WTC11 (cell line): ENCODE data around the gene ISL2. TPM values are rescaled to one million over a fixed set of nuclear protein-coding genes. Genes with fewer than 3 reads are reported as not detected.
A peak's percentile ranks its signal among the peaks of the same experiment; 100 is the strongest.

Source experiments
- ATF1 ChIP-seq: sonication (generic); formaldehyde crosslinking; IDR thresholded peaks from 2 replicates; pipeline ENCODE4 v1.8.1; 2023; ENCODE audit warnings: mild to moderate bottlenecking, moderate library complexity, missing genetic modification reagents
- EMX1 ChIP-seq: fragments of 250-450 bp; sonication (Bioruptor Pico); IDR thresholded peaks from 2 replicates; pipeline ENCODE4 v1.8.0; 2021; ENCODE audit warnings: mild to moderate bottlenecking
- JUN ChIP-seq: sonication (generic); formaldehyde crosslinking; IDR thresholded peaks from 2 replicates; pipeline ENCODE4 v1.8.0; 2023; ENCODE audit warnings: mild to moderate bottlenecking, missing genetic modification reagents
- KAT7 ChIP-seq: sonication (generic); formaldehyde crosslinking; IDR thresholded peaks from 2 replicates; pipeline ENCODE4 v1.8.1; 2023; ENCODE audit warnings: missing genetic modification reagents, mild to moderate bottlenecking, borderline replicate concordance
- MYBL2 ChIP-seq: sonication (generic); formaldehyde crosslinking; IDR thresholded peaks from 2 replicates; pipeline ENCODE4 v1.8.1; 2023; ENCODE audit warnings: mild to moderate bottlenecking, moderate library complexity, missing genetic modification reagents
- NFATC4 ChIP-seq: fragments of 250-450 bp; sonication (Bioruptor Pico); IDR thresholded peaks from 2 replicates; pipeline ENCODE4 v1.9.0; 2021; ENCODE audit warnings: mild to moderate bottlenecking
- OVOL2 ChIP-seq: fragments of 250-450 bp; sonication (Bioruptor Pico); IDR thresholded peaks from 2 replicates; pipeline ENCODE4 v1.9.0; 2021; ENCODE audit warnings: mild to moderate bottlenecking, borderline replicate concordance
- PRRX2 ChIP-seq: fragments of 250-450 bp; sonication (Bioruptor Pico); IDR thresholded peaks from 2 replicates; pipeline ENCODE4 v1.8.0; 2021; ENCODE audit warnings: mild to moderate bottlenecking
- SOX15 ChIP-seq: fragments of 250-450 bp; sonication (Bioruptor Pico); IDR thresholded peaks from 2 replicates; pipeline ENCODE4 v1.9.0; 2021; ENCODE audit warnings: mild to moderate bottlenecking
- ZNF121 ChIP-seq: sonication (generic); formaldehyde crosslinking; IDR thresholded peaks from 2 replicates; pipeline ENCODE4 v1.8.0; 2023; ENCODE audit warnings: missing genetic modification reagents
- ZNF219 ChIP-seq: sonication (generic); formaldehyde crosslinking; IDR thresholded peaks from 2 replicates; pipeline ENCODE4 v1.8.0; 2023; ENCODE audit warnings: missing genetic modification reagents, mild to moderate bottlenecking, borderline replicate concordance
- ZNF263 ChIP-seq: sonication (generic); formaldehyde crosslinking; IDR thresholded peaks from 2 replicates; pipeline ENCODE4 v1.8.1; 2022; ENCODE audit warnings: low read depth, mild to moderate bottlenecking, moderate library complexity, missing genetic modification reagents
- ZNF671 ChIP-seq: fragments of 250-450 bp; sonication (Bioruptor Pico); IDR thresholded peaks from 2 replicates; pipeline ENCODE4 v1.8.0; 2021; ENCODE audit warnings: mild to moderate bottlenecking
- total RNA-seq: library from RNA; stranded (reverse); gene quantifications from 3 replicates; pipeline ENCODE4 v1.2.3, GENCODE V29; 2021
- TF ChIP-seq, protein P1 (sequence below): sonication (generic); formaldehyde crosslinking; IDR thresholded peaks from 2 replicates; pipeline ENCODE4 v1.8.0; 2022; ENCODE audit warnings: missing genetic modification reagents
- TF ChIP-seq, protein P2 (sequence below): sonication (generic); formaldehyde crosslinking; IDR thresholded peaks from 2 replicates; pipeline ENCODE4 v1.8.0; 2022; ENCODE audit warnings: mild to moderate bottlenecking, missing genetic modification reagents
- TF ChIP-seq, protein P3 (sequence below): sonication (generic); formaldehyde crosslinking; IDR thresholded peaks from 2 replicates; pipeline ENCODE4 v1.8.1; 2022; ENCODE audit warnings: mild to moderate bottlenecking, missing genetic modification reagents, moderate library complexity, borderline replicate concordance
- TF ChIP-seq, protein P4 (sequence below): fragments of 250-450 bp; sonication (Bioruptor Pico); IDR thresholded peaks from 2 replicates; pipeline ENCODE4 v1.9.0; 2021; ENCODE audit warnings: mild to moderate bottlenecking
- TF ChIP-seq, protein P5 (sequence below): sonication (generic); formaldehyde crosslinking; IDR thresholded peaks from 2 replicates; pipeline ENCODE4 v1.8.1; 2022; ENCODE audit warnings: mild to moderate bottlenecking, moderate library complexity, missing genetic modification reagents
- TF ChIP-seq, protein P6 (sequence below): sonication (generic); formaldehyde crosslinking; IDR thresholded peaks from 2 replicates; pipeline ENCODE4 v1.8.1; 2022; ENCODE audit warnings: low read depth, mild to moderate bottlenecking, moderate library complexity, missing genetic modification reagents, borderline replicate concordance
- TF ChIP-seq, protein P7 (sequence below): sonication (generic); formaldehyde crosslinking; IDR thresholded peaks from 2 replicates; pipeline ENCODE4 v1.8.1; 2023; ENCODE audit warnings: mild to moderate bottlenecking, missing genetic modification reagents, moderate library complexity
- TF ChIP-seq, protein P8 (sequence below): sonication (generic); formaldehyde crosslinking; conservative IDR thresholded peaks from 2 replicates; pipeline ENCODE4 v1.8.1; 2023; ENCODE audit warnings: mild to moderate bottlenecking, low read depth, missing genetic modification reagents, moderate library complexity
- TF ChIP-seq, protein P9 (sequence below): sonication (generic); formaldehyde crosslinking; IDR thresholded peaks from 2 replicates; pipeline ENCODE4 v1.8.1; 2023; ENCODE audit warnings: mild to moderate bottlenecking, missing genetic modification reagents
- TF ChIP-seq, protein P10 (sequence below): sonication (generic); formaldehyde crosslinking; IDR thresholded peaks from 2 replicates; pipeline ENCODE4 v1.8.1; 2022; ENCODE audit warnings: low read depth, missing genetic modification reagents, borderline replicate concordance

The ISL2 gene
- total RNA-seq, 1 experiment from 2014 or later: 0.24 TPM

DNA sequence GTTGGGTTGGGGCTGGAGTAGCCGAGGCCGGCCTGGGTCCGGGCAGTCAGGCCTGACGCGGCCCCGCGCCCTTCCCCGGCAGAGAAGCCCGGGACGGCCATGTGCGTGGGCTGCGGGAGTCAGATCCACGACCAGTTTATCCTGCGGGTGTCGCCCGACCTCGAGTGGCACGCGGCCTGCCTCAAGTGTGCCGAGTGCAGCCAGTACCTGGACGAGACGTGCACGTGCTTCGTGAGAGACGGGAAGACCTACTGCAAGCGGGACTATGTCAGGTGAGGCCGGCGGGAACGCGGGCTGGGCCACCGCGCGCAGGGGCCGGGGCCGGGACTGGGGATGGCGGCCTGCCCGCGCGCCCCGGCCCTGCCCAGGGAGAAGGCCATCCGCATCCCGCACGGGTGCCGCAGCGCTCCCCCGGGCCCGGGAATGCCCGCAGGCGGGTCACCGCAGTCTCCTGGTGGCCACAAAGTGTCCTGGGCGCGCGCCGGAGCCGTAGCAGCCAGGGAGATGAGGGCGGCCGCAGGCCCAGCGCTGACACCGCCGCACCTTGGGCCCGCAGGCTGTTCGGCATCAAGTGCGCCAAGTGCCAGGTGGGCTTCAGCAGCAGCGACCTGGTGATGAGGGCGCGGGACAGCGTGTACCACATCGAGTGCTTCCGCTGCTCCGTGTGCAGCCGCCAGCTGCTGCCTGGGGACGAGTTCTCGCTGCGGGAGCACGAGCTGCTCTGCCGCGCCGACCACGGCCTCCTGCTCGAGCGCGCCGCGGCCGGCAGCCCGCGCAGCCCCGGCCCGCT lies 1.3 kb downstream of the ISL2 start (continued):
- TF ChIP-seq, protein P1, sequence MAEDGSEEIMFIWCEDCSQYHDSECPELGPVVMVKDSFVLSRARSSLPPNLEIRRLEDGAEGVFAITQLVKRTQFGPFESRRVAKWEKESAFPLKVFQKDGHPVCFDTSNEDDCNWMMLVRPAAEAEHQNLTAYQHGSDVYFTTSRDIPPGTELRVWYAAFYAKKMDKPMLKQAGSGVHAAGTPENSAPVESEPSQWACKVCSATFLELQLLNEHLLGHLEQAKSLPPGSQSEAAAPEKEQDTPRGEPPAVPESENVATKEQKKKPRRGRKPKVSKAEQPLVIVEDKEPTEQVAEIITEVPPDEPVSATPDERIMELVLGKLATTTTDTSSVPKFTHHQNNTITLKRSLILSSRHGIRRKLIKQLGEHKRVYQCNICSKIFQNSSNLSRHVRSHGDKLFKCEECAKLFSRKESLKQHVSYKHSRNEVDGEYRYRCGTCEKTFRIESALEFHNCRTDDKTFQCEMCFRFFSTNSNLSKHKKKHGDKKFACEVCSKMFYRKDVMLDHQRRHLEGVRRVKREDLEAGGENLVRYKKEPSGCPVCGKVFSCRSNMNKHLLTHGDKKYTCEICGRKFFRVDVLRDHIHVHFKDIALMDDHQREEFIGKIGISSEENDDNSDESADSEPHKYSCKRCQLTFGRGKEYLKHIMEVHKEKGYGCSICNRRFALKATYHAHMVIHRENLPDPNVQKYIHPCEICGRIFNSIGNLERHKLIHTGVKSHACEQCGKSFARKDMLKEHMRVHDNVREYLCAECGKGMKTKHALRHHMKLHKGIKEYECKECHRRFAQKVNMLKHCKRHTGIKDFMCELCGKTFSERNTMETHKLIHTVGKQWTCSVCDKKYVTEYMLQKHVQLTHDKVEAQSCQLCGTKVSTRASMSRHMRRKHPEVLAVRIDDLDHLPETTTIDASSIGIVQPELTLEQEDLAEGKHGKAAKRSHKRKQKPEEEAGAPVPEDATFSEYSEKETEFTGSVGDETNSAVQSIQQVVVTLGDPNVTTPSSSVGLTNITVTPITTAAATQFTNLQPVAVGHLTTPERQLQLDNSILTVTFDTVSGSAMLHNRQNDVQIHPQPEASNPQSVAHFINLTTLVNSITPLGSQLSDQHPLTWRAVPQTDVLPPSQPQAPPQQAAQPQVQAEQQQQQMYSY: no peak
- no peak for TF ChIP-seq ZNF121 (CRISPR knock-in tag)
- TF ChIP-seq, protein P2, sequence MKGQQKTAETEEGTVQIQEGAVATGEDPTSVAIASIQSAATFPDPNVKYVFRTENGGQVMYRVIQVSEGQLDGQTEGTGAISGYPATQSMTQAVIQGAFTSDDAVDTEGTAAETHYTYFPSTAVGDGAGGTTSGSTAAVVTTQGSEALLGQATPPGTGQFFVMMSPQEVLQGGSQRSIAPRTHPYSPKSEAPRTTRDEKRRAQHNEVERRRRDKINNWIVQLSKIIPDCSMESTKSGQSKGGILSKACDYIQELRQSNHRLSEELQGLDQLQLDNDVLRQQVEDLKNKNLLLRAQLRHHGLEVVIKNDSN (CRISPR knock-in tag): no peak
- TF ChIP-seq MYBL2: peak; percentile 85; the same call in 1 of the 2 replicates
- TF ChIP-seq OVOL2 (CRISPR knock-in tag): no peak
- TF ChIP-seq ATF1: no peak
- TF ChIP-seq, protein P3, sequence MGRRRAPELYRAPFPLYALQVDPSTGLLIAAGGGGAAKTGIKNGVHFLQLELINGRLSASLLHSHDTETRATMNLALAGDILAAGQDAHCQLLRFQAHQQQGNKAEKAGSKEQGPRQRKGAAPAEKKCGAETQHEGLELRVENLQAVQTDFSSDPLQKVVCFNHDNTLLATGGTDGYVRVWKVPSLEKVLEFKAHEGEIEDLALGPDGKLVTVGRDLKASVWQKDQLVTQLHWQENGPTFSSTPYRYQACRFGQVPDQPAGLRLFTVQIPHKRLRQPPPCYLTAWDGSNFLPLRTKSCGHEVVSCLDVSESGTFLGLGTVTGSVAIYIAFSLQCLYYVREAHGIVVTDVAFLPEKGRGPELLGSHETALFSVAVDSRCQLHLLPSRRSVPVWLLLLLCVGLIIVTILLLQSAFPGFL: 0 out of 2 replicates have a peak, but pooled peaks have one; percentile 31
- peak; percentile 32; the same call in 1 of the 2 replicates for TF ChIP-seq ZNF263 (CRISPR knock-in tag)
- TF ChIP-seq, protein P4, sequence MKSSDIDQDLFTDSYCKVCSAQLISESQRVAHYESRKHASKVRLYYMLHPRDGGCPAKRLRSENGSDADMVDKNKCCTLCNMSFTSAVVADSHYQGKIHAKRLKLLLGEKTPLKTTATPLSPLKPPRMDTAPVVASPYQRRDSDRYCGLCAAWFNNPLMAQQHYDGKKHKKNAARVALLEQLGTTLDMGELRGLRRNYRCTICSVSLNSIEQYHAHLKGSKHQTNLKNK: no peak
- TF ChIP-seq, protein P5, sequence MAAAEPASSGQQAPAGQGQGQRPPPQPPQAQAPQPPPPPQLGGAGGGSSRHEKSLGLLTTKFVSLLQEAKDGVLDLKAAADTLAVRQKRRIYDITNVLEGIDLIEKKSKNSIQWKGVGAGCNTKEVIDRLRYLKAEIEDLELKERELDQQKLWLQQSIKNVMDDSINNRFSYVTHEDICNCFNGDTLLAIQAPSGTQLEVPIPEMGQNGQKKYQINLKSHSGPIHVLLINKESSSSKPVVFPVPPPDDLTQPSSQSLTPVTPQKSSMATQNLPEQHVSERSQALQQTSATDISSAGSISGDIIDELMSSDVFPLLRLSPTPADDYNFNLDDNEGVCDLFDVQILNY: peak; percentile 82
- no peak for TF ChIP-seq ZNF671 (CRISPR knock-in tag)
- TF ChIP-seq, protein P6, sequence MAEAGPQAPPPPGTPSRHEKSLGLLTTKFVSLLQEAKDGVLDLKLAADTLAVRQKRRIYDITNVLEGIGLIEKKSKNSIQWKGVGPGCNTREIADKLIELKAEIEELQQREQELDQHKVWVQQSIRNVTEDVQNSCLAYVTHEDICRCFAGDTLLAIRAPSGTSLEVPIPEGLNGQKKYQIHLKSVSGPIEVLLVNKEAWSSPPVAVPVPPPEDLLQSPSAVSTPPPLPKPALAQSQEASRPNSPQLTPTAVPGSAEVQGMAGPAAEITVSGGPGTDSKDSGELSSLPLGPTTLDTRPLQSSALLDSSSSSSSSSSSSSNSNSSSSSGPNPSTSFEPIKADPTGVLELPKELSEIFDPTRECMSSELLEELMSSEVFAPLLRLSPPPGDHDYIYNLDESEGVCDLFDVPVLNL (CRISPR knock-in tag): peak; percentile 84
- TF ChIP-seq NFATC4 (CRISPR knock-in tag): no peak
- no peak for TF ChIP-seq EMX1 (CRISPR knock-in tag)
- TF ChIP-seq, protein P7, sequence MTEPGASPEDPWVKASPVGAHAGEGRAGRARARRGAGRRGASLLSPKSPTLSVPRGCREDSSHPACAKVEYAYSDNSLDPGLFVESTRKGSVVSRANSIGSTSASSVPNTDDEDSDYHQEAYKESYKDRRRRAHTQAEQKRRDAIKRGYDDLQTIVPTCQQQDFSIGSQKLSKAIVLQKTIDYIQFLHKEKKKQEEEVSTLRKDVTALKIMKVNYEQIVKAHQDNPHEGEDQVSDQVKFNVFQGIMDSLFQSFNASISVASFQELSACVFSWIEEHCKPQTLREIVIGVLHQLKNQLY (CRISPR knock-in tag): no peak
- no peak for TF ChIP-seq ZNF219 (CRISPR knock-in tag)
- TF ChIP-seq SOX15: no peak
- TF ChIP-seq, protein P8, sequence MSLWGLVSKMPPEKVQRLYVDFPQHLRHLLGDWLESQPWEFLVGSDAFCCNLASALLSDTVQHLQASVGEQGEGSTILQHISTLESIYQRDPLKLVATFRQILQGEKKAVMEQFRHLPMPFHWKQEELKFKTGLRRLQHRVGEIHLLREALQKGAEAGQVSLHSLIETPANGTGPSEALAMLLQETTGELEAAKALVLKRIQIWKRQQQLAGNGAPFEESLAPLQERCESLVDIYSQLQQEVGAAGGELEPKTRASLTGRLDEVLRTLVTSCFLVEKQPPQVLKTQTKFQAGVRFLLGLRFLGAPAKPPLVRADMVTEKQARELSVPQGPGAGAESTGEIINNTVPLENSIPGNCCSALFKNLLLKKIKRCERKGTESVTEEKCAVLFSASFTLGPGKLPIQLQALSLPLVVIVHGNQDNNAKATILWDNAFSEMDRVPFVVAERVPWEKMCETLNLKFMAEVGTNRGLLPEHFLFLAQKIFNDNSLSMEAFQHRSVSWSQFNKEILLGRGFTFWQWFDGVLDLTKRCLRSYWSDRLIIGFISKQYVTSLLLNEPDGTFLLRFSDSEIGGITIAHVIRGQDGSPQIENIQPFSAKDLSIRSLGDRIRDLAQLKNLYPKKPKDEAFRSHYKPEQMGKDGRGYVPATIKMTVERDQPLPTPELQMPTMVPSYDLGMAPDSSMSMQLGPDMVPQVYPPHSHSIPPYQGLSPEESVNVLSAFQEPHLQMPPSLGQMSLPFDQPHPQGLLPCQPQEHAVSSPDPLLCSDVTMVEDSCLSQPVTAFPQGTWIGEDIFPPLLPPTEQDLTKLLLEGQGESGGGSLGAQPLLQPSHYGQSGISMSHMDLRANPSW (CRISPR knock-in tag): no peak
- TF ChIP-seq KAT7: 0 out of 2 replicates have a peak, but pooled peaks have one; percentile 35
- TF ChIP-seq, protein P9, sequence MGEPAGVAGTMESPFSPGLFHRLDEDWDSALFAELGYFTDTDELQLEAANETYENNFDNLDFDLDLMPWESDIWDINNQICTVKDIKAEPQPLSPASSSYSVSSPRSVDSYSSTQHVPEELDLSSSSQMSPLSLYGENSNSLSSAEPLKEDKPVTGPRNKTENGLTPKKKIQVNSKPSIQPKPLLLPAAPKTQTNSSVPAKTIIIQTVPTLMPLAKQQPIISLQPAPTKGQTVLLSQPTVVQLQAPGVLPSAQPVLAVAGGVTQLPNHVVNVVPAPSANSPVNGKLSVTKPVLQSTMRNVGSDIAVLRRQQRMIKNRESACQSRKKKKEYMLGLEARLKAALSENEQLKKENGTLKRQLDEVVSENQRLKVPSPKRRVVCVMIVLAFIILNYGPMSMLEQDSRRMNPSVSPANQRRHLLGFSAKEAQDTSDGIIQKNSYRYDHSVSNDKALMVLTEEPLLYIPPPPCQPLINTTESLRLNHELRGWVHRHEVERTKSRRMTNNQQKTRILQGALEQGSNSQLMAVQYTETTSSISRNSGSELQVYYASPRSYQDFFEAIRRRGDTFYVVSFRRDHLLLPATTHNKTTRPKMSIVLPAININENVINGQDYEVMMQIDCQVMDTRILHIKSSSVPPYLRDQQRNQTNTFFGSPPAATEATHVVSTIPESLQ: no peak
- TF ChIP-seq PRRX2 (CRISPR knock-in tag): no peak
- TF ChIP-seq JUN (CRISPR knock-in tag): no peak; the same call in 1 of the 2 replicates
- TF ChIP-seq, protein P10, sequence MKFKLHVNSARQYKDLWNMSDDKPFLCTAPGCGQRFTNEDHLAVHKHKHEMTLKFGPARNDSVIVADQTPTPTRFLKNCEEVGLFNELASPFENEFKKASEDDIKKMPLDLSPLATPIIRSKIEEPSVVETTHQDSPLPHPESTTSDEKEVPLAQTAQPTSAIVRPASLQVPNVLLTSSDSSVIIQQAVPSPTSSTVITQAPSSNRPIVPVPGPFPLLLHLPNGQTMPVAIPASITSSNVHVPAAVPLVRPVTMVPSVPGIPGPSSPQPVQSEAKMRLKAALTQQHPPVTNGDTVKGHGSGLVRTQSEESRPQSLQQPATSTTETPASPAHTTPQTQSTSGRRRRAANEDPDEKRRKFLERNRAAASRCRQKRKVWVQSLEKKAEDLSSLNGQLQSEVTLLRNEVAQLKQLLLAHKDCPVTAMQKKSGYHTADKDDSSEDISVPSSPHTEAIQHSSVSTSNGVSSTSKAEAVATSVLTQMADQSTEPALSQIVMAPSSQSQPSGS (CRISPR knock-in tag): peak; percentile 57; the same call in 1 of the 2 replicates
